COLO668 (cell line): Measurements from ENCODE around the gene MAN2B2.
A peak's percentile ranks its signal among the peaks of the same experiment; 100 is the strongest.

Experiments
- DNase-seq: peaks from one replicate; lab custom pipeline; 2025; ENCODE audit not compliant: unreplicated experiment; lab: John Stamatoyannopoulos, UW

The MAN2B2 gene

DNA sequence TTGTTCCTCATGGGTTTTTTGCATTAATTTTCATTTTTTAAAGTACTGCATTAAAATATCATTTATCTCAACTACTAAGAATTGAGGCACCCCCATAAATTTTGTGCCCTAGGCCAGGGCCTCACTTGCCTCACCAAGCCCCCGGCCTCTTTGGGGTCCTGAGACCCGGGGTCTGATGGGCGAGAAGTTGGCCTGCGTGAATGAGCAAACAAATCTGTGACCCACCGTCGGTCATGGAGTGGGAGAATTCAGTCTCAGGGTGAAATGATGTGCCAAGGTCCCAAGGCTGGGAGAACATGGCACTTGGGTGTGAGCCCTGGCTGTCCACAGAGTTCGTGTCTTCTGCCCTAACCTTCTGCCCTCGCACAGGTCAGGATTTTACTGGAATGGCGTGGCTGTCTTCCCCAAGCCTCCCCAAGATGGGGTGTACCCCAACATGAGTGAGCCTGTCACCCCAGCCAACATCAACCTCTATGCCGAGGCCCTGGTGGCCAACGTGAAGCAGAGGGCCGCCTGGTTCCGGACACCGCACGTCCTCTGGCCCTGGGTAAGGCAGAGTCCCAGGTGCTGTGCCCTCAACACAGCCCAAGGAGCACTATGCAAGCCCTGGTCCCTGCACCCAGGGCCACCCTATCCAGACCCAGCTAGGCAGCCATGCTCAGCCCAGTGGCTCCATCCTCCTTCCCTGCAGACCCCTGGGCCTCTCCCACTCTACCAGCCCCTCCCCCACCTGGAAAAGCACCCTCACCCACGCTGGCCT, 18.0 kb downstream of the MAN2B2 start:
- DNase-seq, result no peak

DNA sequence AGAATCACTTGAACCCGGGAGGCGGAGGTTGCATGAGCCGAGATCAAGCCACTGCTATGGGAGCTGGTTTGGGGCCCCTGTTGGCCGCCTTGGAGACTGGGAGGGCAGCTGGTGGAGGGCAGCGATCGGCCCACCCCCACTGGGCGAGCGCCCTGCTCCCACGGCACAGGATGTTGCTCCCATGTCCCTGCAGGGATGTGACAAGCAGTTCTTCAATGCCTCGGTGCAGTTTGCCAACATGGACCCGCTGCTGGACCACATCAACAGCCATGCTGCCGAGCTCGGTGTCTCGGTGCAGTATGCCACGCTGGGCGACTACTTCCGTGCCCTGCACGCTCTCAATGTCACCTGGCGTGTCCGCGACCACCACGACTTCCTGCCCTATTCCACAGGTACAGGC, 19.4 kb downstream of the MAN2B2 start:
- no peak for DNase-seq

DNA sequence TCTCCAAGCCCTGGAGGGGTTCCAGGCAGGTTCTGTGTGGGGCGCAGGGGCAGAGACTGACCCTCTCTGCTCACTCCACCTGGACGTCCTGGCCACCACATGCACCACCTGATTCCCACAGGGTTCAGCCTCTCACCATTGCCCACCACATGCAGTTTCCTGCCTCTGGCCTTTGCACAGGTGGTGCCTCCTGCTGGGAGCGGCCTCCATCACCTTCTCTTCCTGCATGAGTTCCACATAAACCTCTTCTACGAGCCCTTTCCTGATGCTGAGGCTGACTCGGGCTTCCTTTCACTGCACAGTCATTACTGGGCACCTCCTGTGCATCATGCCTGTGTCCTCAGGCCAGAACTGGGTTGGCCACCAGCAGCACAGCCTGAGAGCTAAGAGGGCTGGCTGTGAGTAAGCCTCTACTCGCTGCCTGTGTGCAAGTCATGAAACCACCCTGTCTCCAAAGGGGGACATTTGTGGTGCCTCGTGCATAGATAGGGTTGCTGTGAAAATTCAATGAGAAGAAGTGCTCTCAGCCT, 19.9 kb downstream of the MAN2B2 start:
- DNase-seq, result no peak

DNA sequence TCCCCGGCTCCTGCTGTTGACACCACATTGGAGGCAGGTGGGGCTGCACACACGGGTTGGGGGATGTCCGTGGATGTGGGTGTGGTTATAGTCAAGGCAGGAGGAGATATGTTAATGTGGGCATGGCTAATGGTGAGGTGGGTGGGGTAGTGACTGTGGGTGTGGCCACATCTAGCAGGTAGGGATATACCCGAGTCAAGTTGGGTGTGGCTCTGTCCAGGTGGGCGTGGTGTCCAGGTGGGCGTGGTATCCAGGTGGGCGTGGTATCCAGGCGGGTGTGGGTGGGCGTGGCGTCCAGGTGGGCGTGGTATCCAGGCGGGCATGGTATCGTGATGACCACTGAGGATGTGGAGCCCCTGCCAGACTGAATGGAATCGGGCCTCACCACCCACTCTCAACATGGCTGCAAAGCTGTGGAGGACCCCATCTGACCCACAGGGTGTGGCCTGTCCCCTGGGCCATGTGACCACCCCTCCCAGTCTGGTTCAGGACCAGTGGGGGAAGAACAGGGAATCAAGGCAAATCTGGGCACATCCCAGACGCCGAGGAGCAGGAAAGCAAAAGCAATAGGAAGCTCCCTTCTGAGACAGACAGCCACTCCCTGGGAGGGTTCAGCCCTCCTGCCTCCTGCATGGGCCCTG, 21.0 kb downstream of the MAN2B2 start:
- peak; percentile 8 for DNase-seq

DNA sequence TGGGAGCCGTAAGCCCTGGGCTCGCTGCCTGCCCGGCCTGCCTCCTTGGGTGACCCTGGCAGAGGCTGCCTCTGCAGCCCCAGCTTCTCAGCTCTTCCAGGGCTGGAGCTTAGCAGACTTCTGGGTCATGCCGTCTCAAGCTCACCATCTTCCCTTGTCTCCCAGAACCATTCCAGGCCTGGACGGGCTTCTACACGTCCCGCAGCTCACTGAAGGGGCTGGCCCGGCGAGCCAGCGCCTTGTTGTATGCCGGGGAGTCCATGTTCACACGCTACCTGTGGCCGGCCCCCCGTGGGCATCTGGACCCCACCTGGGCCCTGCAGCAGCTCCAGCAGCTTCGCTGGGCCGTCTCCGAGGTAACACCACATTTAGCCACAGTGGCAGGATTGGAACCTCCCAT, 22.0 kb downstream of the MAN2B2 start:
- no peak for DNase-seq

DNA sequence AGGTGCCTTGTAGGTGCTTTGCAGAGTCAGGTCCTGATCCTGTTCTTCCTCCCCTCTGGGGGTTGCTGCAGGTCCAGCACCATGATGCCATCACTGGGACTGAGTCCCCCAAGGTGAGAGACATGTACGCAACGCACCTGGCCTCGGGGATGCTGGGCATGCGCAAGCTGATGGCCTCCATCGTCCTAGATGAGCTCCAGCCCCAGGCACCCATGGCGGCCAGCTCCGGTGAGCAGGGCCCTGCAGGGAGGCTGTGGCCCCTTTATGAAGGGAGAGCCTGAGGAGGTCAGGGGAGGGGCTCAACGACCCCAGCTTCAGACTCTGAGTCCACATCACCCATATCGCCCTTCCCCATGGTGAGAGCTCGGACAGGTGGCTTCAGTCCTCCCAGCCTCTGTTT, 23.1 kb downstream of the MAN2B2 start:
- no peak for DNase-seq

DNA sequence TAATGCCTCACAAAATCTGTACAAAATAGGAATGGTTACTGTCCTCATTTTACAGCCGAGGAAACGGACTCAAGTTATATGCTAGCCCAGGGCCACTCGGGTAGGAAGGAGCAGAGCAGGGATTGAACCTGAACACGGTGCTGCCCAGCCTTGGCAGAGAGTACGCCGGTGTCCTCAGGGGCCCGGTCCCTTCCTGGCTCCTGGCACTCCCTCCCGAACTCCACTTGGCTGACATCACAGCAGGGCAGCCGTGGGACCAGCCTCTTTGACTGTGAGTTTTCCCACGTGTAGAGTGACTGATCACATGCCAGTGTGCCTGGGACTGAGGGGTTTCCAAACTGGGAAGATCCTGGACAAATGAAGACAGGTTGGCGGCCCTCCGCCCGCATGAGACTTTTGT, 23.7 kb downstream of the MAN2B2 start:
- no peak for DNase-seq

DNA sequence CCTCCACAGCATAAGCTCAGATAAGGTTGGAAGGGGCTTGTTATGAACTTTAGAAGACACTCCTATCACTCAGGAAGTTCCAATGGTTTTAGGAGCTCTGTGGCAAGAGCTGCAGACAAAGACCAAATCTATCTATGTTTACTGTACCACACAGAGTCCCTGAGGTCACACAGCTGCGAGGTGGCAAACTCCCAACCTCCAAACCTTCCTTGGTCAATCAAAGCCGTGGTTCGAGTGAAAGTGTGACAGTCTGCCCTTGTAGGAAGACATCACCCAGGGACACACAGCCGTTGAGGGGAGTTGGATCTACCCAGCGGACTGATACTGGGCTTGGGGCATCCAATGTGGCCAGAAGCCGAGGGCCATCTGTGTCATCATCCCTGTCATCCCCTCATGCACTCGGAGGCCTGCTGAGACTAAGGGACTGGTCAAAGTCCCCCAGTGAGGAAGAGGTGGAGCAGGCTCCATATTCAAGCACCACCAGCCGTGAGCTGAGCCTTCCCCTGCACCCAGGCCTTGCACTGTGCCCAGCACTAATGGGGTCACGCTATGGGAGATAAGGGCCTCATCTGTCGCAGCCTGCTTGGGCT, 26.8 kb downstream of the MAN2B2 start:
- DNase-seq, result no peak

DNA sequence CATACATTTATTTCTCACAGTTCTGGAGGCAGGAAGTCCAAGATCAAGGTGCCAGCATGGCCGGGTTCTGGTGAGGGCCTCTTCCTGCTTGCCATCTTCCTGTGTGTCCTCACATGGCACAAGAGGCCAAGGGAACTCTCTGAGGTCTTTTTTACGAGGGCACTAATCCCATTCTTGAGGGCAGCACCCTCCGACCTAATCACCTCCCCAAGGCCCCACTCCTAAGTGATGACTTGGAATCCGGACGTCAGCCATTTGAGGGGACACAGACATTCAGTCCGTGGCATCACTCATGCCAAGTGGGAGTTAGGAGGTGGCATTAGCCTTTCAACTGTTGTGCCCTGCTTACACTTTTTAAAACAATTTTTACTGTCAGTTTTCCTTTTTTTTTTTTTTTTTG, 27.3 kb downstream of the MAN2B2 start:
- no peak for DNase-seq

DNA sequence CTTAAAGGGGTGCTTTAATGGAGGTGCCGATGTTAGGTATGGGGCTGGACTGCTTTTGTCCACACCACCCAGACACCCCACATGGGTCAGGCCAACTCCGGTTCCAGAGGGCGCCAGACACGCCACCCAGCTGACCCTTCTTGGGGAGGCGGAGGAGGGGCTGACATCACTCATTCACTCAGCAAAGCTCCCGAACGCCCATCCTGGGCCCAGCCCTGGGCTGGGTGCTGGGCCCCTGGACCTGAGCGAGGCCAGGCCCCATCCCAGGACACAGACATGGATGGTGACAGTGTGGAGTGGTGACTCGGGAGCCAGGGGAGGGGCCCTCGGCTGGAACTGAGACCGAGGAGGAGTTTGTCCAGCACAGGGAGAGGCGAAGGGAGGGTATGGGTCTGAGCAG, 28.1 kb downstream of the MAN2B2 start:
- DNase-seq, result no peak

DNA sequence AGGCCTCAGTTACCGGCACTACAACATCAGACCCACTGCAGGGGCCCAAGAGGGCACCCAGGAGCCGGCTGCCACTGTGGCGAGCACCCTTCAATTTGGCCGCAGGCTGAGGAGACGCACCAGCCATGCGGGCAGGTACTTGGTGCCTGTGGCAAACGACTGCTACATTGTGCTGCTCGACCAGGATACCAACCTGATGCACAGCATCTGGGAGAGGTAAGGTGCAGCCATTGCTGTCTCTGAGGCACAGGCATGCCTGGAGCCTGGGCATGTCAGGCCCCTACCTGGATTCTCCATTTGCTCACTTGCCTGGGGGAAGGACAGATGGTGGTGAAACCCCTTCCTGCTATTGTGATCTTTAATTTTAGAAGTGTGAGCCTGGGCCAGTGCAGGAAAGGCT, 30.1 kb downstream of the MAN2B2 start:
- DNase-seq, result no peak

DNA sequence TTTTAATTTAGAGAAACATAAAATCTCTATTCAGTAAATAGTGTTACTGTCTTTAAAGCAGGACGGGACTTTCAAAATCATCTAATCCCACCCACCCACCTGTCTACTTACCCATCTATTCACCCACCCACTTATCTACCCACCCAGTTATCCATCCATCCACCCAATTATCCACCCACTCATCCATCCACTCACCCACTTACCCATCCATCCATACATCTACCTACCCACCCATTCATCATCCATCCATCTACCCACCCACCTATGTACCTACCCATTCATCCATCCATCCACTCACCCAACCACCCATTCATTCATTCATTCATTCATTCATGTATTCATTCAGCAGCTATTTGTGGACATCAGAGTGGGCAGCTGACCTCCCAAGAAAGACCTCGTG, 30.6 kb downstream of the MAN2B2 start:
- DNase-seq, result no peak

DNA sequence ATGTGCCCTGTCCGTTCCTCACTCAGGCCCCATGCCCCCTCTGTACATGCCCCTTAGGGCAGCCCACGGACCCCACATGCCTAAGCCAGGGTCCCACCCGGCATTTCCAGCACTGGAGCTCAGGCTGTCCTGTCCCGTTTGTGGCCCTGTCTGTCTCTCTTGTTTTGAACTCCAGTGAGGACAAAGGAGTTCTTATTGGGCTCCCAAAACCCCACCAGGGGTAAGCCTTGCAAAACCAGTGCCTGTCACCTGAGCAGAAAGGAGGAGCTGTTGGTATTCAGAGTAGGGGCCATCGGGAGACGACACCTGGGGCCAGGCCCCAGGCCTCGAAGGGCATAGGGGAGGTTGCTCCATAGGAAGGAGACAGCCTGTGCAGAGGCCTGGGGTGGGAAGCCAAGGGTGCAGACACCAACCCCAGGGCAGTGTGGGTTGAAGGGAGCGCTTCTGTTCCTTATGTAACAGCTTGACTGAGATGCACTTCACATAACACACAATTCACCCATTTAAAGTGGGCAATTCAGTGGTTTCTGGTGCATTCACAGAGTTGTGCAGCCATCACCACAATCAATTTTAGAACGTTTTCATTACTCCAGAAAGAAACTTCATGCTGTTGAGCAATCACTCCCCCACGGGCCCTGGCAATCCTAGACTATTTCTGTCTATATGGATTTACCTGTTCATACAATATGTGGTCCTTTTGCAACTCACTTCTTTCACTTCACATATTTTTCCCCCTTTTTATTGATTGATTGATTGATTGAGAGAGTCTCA, 31.7 kb downstream of the MAN2B2 start:
- DNase-seq, result no peak

DNA sequence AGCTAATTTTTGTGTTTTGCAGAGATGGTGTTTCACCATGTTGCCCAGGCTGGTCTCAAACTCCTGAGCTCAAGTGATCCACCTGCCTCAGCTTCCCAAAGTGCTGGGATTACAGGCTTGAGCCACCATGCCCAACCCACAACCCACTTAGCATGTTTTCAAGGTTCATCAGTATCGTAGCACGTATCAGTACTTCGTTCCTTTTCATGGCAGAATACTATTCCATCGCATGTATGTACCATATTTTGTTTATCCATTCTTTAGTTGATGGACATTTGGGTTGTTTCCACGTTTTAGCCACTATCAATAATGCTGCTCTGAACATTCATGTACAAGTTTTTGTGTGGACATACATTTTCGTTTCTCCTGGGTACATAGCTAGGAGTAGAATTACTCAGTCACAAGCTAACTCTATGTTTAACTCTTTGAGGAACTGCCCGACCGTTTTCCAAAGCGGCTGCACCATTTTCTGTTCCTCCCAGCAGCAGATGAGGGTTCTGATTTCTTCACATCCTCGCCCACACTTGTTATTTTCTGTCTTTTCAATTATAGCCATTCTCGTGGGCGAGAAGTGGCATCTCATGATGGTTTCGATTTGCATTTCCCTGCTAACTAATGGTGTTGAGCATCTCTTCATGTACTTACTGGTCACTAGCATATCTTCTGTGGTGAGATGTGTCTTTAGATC, 32.5 kb downstream of the MAN2B2 start:
- no peak for DNase-seq

DNA sequence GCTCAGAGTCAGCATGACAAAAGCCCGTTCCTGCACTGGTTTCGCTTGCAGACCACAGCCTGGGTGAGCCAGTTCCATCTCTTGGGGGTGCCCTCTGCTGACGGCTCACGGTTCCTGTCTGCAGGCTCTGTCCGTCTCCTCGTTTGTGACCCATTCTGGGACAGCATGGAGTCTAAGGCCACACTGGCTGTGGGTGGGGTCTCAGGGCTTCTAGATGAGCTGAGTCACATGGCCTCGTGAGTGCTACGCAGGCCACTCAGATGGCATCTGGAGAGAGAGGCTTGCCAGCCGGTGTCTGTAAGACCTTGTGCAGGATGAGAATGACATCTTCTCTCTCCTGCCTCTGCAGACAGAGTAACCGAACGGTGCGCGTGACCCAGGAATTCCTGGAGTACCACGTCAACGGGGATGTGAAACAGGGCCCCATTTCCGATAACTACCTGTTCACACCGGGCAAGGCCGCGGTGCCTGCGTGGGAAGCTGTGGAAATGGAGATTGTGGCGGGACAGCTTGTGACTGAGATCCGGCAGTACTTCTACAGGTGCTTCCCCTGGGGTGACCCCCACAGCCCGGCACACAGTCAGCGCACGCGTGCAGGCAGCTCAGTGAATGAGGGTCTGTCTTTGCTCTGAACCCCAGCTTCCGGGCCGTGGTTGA, 33.9 kb downstream of the MAN2B2 start:
- DNase-seq, result no peak

DNA sequence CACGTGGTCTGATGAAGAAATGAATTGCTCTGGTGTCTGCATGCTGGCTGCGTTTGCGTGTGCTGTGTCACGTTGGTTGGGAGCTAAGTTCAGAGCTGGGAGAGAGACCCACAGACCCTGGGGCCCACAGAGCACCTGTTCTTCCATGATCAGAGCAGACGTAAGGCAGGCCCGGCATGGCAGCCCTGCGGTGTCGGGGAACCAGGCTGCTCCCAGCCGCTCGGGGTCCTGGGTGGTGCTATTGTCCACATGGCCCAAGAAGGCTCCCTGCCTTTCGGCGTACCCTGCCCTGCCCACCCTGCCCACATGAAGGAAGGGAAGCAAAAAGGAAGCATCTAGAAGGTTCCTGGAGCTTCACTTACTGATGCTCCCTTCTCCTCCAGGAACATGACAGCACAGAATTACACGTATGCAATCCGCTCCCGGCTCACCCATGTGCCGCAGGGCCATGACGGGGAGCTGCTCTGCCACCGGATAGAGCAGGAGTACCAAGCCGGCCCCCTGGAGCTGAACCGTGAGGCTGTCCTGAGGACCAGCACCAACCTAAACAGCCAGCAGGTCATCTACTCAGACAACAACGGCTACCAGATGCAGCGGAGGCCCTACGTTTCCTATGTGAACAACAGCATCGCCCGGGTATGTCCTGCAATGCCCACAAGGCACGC, 34.6 kb downstream of the MAN2B2 start:
- DNase-seq, result no peak

DNA sequence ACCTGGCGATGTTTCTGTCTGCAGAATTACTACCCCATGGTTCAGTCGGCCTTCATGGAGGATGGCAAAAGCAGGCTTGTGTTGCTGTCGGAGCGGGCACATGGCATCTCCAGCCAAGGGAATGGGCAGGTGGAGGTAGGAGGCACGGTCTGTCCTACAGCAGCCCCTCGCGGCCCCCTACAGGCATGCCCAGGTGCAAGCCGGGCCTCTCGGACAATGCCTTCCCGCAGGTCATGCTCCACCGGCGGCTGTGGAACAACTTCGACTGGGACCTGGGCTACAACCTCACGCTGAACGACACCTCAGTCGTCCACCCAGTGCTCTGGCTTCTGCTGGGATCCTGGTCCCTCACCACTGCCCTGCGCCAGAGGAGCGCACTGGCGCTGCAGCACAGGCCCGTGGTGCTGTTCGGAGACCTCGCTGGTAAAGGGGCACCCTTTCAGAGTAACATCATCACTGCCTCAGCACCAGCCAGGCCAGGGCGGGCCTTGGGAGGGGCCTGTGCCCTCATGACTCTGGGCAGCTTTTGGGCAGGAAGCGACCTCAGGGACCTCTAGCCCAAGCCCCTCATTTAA, 36.0 kb downstream of the MAN2B2 start:
- DNase-seq, result no peak

DNA sequence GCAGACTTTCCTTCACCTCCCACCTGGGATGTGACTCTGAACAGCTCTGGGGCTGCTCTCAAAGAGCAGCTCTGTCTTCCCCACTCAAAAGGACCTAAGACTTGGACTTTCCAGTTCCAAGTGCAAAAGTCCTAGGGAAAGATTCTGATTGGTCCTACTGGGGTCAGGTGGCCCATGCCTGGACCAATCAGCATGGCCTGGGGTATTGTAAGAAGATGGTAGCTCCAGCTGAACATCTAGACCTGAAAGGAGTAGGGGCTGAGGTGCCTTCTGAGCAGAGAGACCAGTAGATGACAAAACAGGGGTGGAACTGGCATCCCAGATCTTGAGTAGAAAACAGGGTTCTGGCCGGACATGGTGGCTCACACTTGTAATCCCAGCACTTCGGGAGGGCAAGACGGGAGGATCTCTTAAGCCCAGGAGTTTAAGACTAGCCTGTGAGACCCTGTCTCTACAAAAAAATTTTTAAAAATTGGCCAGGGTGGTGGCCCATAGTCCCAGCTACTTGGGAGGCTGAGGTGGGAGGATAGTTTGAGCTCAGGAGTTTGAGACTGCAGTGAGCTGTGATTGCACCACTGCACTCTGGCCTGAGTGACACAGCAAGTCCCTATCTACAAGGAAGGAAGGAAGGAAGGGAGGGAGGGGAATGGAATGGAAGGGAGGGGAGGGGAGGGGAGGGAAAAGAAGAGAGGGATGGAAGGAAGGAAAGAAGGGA, 38.1 kb downstream of the MAN2B2 start:
- DNase-seq, result no peak
